Large intestine (tissue), 12 donors: ENCODE data around the gene RIT2. TPM values are rescaled to one million over a fixed set of nuclear protein-coding genes. Genes with fewer than 3 reads are reported as not detected.

Source experiments
- DNase-seq, 2 donors: peaks; one replicate each; pipeline versions ENCODE4 v3.0.0 to v3.0.0-alpha.2; 2013
- H3K27ac ChIP-seq: one replicate; pipeline ENCODE4 v1.5.1; 2013; ENCODE audit warnings: low read length
- H3K27me3 ChIP-seq: 2 replicates; pipeline ENCODE4 v1.6.1; 2013; ENCODE audit warnings: low read length; ENCODE audit not compliant: control insufficient read depth, insufficient read depth
- H3K36me3 ChIP-seq: 2 replicates; pipeline ENCODE4 v1.6.1; 2013; ENCODE audit warnings: low read length; ENCODE audit not compliant: control insufficient read depth, insufficient read depth
- H3K4me1 ChIP-seq: one replicate; pipeline ENCODE4 v1.6.1; 2013; ENCODE audit warnings: low read length; ENCODE audit not compliant: control insufficient read depth, insufficient read depth
- H3K4me3 ChIP-seq: one replicate; pipeline ENCODE4 v1.5.1; 2013; ENCODE audit warnings: low read length
- H3K9me3 ChIP-seq: one replicate; pipeline ENCODE4 v1.6.1; 2013; ENCODE audit warnings: mild to moderate bottlenecking, low read depth, low read length, moderate library complexity; ENCODE audit not compliant: control insufficient read depth
- WGBS: methylation state at CpG from one replicate; pipeline ENCODE4 v1.1.5; 2013; ENCODE audit warnings: low lambda C conversion rate; ENCODE audit not compliant: insufficient coverage; 5-methylcytosine and 5-hydroxymethylcytosine counted together
- long read RNA-seq, 11 donors: transcript quantifications; one replicate each; lab custom pipeline, GENCODE V29; 2026
- polyA plus RNA-seq: library from polyadenylated mRNA; unstranded; fragments of 120-200 nt; gene quantifications from one replicate; pipeline ENCODE4 v1.2.1, GENCODE V29; 2013

The RIT2 gene
- polyA plus RNA-seq, result 1.9 TPM
- long read RNA-seq, donor 1, result 0 reads
- long read RNA-seq, donor 2, result 0 reads
- long read RNA-seq, donor 3, result 0 reads
- long read RNA-seq, donor 4, result 0 reads
- long read RNA-seq, donor 5, result 0 reads
- long read RNA-seq, donor 6, result 0 reads
- long read RNA-seq, donor 7, result 0 reads
- long read RNA-seq, donor 8, result 0 reads
- long read RNA-seq, donor 9, result 0 reads
- long read RNA-seq, donor 10, result 0 reads
- long read RNA-seq, donor 11, partial matches to known transcripts, result 0 of 1 reads
- long read RNA-seq, donor 11, other reads (novel, unspliced or antisense), result 0 of 1 reads

- Histone ChIP-seq H3K27ac (no peak within 1 kb of the TSS), H3K4me1 (no peaks in the 10 kb centered on the region), H3K4me3 (no peak within 1 kb of the TSS), H3K9me3 (no peaks in the 10 kb centered on the region), H3K36me3 (no peaks in the 10 kb centered on the region), H3K27me3 (peaks cover 7% of the 10 kb centered on the region)
- WGBS, result 75% methylated on average over 5 of the region's 18 CpGs
- DNase-seq, result no peak
Observed at GRCh38 chr18:43115076-43115921, at the start of gene RIT2. Gene RIT2 (minus strand): TSS chr18:43115685.

GRCh38 chr18:43161528-43161927, 46.0 kb upstream of the RIT2 start:
- Histone ChIP-seq H3K36me3 (no peaks in the 10 kb centered on the region), H3K4me1 (no peaks in the 10 kb centered on the region), H3K4me3 (no peak overlapping the region), H3K27me3 (no peaks in the 10 kb centered on the region), H3K27ac (no peak overlapping the region), H3K9me3 (no peaks in the 10 kb centered on the region)
- DNase-seq, result no peak
- 100% methylated on average over 1 of the region's 1 CpG for WGBS

GRCh38 chr18:43160509-43160908, 45.0 kb upstream of the RIT2 start:
- Histone ChIP-seq H3K9me3 (no peaks in the 10 kb centered on the region), H3K4me1 (no peaks in the 10 kb centered on the region), H3K4me3 (no peak overlapping the region), H3K27ac (no peak overlapping the region), H3K36me3 (no peaks in the 10 kb centered on the region), H3K27me3 (no peaks in the 10 kb centered on the region)
- WGBS, result no CpG with 5 or more reads among the region's 1 CpG
- no peak for DNase-seq

GRCh38 chr18:43159926-43160325, 44.4 kb upstream of the RIT2 start:
- Histone ChIP-seq H3K36me3 (no peaks in the 10 kb centered on the region), H3K4me1 (no peaks in the 10 kb centered on the region), H3K9me3 (no peaks in the 10 kb centered on the region), H3K4me3 (no peak overlapping the region), H3K27me3 (no peaks in the 10 kb centered on the region), H3K27ac (no peak overlapping the region)
- DNase-seq, result no peak

- H3K9me3 ChIP-seq, result no peaks in the 10 kb centered on the region
- no peaks in the 10 kb centered on the region for H3K27me3 ChIP-seq
- no peaks in the 10 kb centered on the region for H3K4me1 ChIP-seq
- no peak for DNase-seq
- 100% methylated on average over 1 of the region's 5 CpGs for WGBS
- H3K4me3 ChIP-seq, result no peak overlapping the region
- no peaks in the 10 kb centered on the region for H3K36me3 ChIP-seq
- no peak overlapping the region for H3K27ac ChIP-seq
Observed at GRCh38 chr18:43159086-43159770, 43.7 kb upstream of the RIT2 start.

GRCh38 chr18:43158381-43158780, 42.9 kb upstream of the RIT2 start:
- no peak for DNase-seq
- no peaks in the 10 kb centered on the region for H3K4me1 ChIP-seq
- no peak overlapping the region for H3K4me3 ChIP-seq
- no peaks in the 10 kb centered on the region for H3K9me3 ChIP-seq
- WGBS, result 67% methylated on average over 1 of the region's 2 CpGs
- no peaks in the 10 kb centered on the region for H3K27me3 ChIP-seq
- no peak overlapping the region for H3K27ac ChIP-seq
- no peaks in the 10 kb centered on the region for H3K36me3 ChIP-seq

GRCh38 chr18:43155842-43156241, 40.4 kb upstream of the RIT2 start:
- Histone ChIP-seq H3K36me3 (no peaks in the 10 kb centered on the region), H3K27me3 (no peaks in the 10 kb centered on the region), H3K27ac (no peak overlapping the region), H3K4me3 (no peak overlapping the region), H3K4me1 (no peaks in the 10 kb centered on the region), H3K9me3 (no peaks in the 10 kb centered on the region)
- WGBS, result 100% methylated on average over 2 of the region's 3 CpGs
- no peak for DNase-seq

GRCh38 chr18:43148231-43148630, 32.7 kb upstream of the RIT2 start:
- DNase-seq, result no peak
- no peaks in the 10 kb centered on the region for H3K9me3 ChIP-seq
- H3K4me1 ChIP-seq, result no peaks in the 10 kb centered on the region
- H3K36me3 ChIP-seq, result no peaks in the 10 kb centered on the region
- H3K27ac ChIP-seq, result no peak overlapping the region
- H3K4me3 ChIP-seq, result no peak overlapping the region
- WGBS, result 100% methylated on average over 1 of the region's 2 CpGs
- H3K27me3 ChIP-seq, result no peaks in the 10 kb centered on the region

- Histone ChIP-seq H3K9me3 (peaks cover 7% of the 10 kb centered on the region), H3K27ac (no peak overlapping the region), H3K4me1 (no peaks in the 10 kb centered on the region), H3K4me3 (no peak overlapping the region), H3K27me3 (no peaks in the 10 kb centered on the region), H3K36me3 (no peaks in the 10 kb centered on the region)
- DNase-seq, result no peak
- WGBS, result 40% methylated on average over 1 of the region's 2 CpGs
Observed at GRCh38 chr18:43141208-43141607, 25.7 kb upstream of the RIT2 start.

GRCh38 chr18:43139288-43139946, 23.9 kb upstream of the RIT2 start:
- H3K9me3 ChIP-seq, result peaks cover 7% of the 10 kb centered on the region
- no peaks in the 10 kb centered on the region for H3K4me1 ChIP-seq
- DNase-seq, result no peak
- no peaks in the 10 kb centered on the region for H3K27me3 ChIP-seq
- H3K27ac ChIP-seq, result no peak overlapping the region
- H3K36me3 ChIP-seq, result no peaks in the 10 kb centered on the region
- no peak overlapping the region for H3K4me3 ChIP-seq
- no CpG with 5 or more reads among the region's 21 CpGs for WGBS
